Muscle layer of colon (tissue), 2 donors: ENCODE data around the gene INPP5A.
"Not testable (repeated sequence)": the region's sequence is repeated elsewhere in the genome, so short reads cannot be mapped to it uniquely, and the experiment has no call there.

Source experiments
- H3K27ac ChIP-seq: one replicate; pipeline ENCODE4 v1.7.0; 2013; ENCODE audit warnings: low read depth, mild to moderate bottlenecking, low read length, moderate library complexity
- H3K27me3 ChIP-seq, 2 donors: one replicate each; pipeline ENCODE4 v1.7.0; 2013; ENCODE audit warnings: low read length in 2 of 2, mild to moderate bottlenecking in 2 of 2; ENCODE audit not compliant: insufficient read depth in 2 of 2, control insufficient read depth in 1 of 2
- H3K36me3 ChIP-seq: one replicate; pipeline ENCODE4 v1.7.0; 2013; ENCODE audit warnings: mild to moderate bottlenecking, low read length; ENCODE audit not compliant: insufficient read depth
- H3K4me1 ChIP-seq: one replicate; pipeline ENCODE4 v1.7.0; 2013; ENCODE audit warnings: mild to moderate bottlenecking, low read length; ENCODE audit not compliant: insufficient read depth
- H3K4me3 ChIP-seq, 2 donors: one replicate each; pipeline ENCODE4 v1.7.0; 2013; ENCODE audit warnings: low read length in 2 of 2, low read depth in 1 of 2, mild to moderate bottlenecking in 1 of 2, moderate library complexity in 1 of 2
- H3K9ac ChIP-seq: one replicate; pipeline ENCODE4 v1.7.0; 2013; ENCODE audit warnings: low read length
- H3K9me3 ChIP-seq: one replicate; pipeline ENCODE4 v1.7.0; 2013; ENCODE audit warnings: mild to moderate bottlenecking, low read length
- donor health status: abdominal sarcoma.
- donor health status: Adenocarcinoma of cecum.

Gene INPP5A

DNA sequence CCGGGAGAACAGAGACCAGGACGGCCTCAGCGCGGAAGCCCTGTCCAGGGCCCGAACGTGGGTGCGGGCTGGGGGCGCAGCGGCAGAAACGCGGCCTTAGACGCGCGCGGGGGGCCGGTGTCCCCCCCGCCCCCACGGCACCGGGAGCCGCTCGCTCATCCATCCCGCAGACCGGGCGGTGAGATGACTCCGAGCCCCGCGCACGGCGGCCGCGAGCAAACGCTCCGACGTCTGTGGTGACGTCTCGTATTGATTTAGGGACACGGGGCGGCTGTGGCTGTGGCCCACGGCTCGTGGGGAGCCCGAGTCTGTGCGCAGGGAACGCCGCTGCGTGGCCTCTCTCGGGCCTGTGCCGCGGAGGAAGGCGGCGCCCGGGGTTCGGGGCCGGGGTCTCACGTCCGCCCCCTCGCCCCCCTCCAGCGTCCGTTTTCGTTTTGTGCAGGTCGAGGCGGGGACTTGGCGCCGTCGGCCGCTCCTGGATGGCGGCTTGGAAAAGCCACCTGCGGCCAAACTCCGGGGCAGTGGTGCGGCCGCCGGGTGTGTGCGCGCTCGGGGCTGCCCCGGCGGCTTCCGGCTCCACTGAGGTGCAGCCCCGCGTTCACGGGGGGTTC lies 249.4 kb downstream of the INPP5A start:
- H3K27me3 ChIP-seq, result peaks cover 0 to 72% of the 10 kb centered on the region in 2 donors

DNA sequence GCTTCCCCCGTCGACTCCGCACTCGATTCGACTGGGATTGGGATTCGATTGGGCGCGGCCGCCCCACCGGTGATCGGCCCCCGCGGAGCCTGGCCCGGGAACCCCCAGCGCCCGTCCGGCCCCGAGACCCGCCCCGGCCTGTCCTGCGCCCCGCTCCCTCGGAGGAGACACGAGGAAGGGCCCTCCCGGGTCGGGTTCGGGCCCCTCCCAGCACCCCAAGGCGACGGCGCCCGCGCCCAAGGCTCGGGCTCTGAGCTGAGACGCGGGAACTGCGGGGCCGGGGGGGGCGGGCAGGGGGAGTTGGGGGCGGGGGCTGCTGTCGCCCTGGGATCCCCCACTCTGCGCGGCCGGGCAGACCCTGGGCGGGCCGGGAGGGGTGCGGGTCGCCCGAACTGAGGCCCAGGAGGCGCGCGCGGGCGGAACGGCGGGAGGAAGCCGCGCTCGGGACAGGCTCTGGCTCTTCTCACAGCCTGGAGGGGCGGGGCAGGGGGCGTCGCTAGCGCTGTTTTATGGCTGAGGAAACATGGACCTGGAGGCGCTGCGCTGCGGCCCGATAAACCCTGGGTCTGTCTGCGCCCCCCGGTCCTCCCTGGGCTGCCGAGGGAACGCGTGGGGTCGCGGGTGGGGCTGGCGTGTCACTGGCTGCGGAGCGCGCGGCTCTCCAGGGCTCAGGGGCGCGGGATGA lies 250.1 kb downstream of the INPP5A start:
- Histone ChIP-seq H3K27ac (no peak overlapping the region), H3K9me3 (no peaks in the 10 kb centered on the region), H3K4me3 (no peak overlapping the region), H3K27me3 (peaks cover 0 to 72% of the 10 kb centered on the region in 2 donors), H3K36me3 (peaks cover 9% of the 10 kb centered on the region), H3K4me1 (peaks cover 4% of the 10 kb centered on the region), H3K9ac (no peak overlapping the region)

More for the DNA sequence above, 249.4 kb downstream of the INPP5A start:
- Histone ChIP-seq H3K4me1 (peaks cover 4% of the 10 kb centered on the region), H3K4me3 (no peak overlapping the region), H3K9me3 (no peaks in the 10 kb centered on the region), H3K27ac (no peak overlapping the region), H3K36me3 (peaks cover 12% of the 10 kb centered on the region), H3K9ac (no peak overlapping the region)

DNA sequence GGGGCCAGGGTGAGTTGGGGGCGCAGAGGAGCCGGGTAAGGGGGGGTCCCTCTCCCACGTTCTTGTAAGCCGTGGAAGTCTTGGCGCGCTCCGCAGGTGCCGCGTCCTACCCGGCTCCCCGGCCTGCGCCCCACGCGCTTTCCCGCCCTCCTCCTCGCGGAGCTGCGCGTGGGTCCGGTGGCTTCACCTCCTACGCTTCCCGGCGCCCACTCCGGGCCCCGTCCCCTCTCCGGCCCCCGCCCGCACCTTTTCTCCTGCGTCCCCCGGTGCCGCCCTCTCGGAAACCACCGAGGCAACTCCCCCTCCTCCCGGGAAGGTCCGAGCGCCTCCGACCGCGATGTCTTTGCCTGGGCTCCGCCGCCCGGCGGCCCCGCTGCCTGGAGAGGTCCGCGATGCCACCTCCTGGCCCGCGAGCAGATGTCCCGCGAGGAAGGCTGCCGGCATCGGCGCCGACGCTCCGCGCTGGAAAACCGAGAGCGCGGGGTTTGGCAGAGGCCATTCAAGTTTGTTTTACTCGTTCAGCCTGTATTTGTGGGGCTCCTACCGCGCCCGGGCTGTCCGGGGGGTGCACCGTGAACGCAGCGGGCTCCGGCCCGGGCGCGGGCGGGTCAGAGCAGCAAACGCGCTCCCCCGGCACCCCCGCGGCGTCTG lies 250.7 kb downstream of the INPP5A start:
- no peak overlapping the region for H3K9ac ChIP-seq
- H3K27me3 ChIP-seq, result peaks cover 0 to 76% of the 10 kb centered on the region in 2 donors
- H3K27ac ChIP-seq, result no peak overlapping the region
- H3K9me3 ChIP-seq, result no peaks in the 10 kb centered on the region
- no peak overlapping the region for H3K4me3 ChIP-seq
- peaks cover 4% of the 10 kb centered on the region for H3K4me1 ChIP-seq
- peaks cover 3% of the 10 kb centered on the region for H3K36me3 ChIP-seq

DNA sequence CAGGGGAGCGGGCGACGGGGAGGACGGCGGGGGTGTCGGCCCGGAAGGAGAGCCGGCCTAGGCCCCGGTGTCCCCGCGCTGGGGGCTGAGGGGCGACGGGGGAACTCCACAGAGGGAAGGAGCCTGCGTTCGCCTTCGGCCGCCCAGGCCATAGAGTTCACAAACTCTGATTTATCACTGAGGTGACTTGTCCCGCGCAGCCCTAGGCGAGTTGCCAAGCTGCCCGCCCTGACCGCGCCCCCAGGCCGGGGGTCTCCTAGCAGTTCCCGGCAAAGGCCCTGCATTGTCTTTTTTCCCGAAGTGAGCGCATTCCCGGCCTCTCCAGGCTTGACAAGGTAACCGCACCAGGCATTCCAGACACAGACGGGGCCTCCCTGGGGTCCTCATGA lies 251.2 kb downstream of the INPP5A start:
- Histone ChIP-seq H3K9ac (no peak overlapping the region), H3K4me1 (peaks cover 4% of the 10 kb centered on the region), H3K27me3 (peaks cover 0 to 70% of the 10 kb centered on the region in 2 donors), H3K9me3 (no peaks in the 10 kb centered on the region), H3K27ac (no peak overlapping the region), H3K36me3 (no peaks in the 10 kb centered on the region), H3K4me3 (no peak overlapping the region)

DNA sequence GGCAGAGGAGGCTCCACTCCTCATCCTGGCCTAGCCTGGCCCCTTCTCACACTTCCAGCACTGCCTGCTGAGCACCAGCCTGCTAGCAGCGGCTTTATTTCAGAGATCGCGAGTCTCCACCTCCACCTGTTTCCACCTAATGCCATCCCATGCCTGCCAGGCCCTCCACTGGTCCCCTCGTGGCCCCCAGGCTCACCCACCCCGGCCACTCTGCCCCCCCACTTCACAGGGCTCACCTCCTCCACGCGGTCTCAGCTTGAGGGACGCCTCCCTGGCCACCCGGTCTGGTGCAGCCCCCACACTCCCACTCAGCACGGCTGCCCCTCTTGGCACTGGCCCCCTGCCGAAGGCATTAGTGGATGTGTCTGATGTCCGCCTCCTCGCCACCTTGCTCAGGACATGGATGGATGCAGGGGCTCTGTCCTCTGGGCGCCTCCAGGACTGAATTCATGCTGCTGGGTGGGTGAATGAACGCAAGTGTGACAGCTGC lies 252.1 kb downstream of the INPP5A start:
- Histone ChIP-seq H3K9ac (no peak overlapping the region), H3K4me1 (peaks cover 4% of the 10 kb centered on the region), H3K27ac (no peak overlapping the region), H3K9me3 (no peaks in the 10 kb centered on the region), H3K27me3 (peaks cover 0 to 62% of the 10 kb centered on the region in 2 donors), H3K4me3 (no peak overlapping the region), H3K36me3 (no peaks in the 10 kb centered on the region)

DNA sequence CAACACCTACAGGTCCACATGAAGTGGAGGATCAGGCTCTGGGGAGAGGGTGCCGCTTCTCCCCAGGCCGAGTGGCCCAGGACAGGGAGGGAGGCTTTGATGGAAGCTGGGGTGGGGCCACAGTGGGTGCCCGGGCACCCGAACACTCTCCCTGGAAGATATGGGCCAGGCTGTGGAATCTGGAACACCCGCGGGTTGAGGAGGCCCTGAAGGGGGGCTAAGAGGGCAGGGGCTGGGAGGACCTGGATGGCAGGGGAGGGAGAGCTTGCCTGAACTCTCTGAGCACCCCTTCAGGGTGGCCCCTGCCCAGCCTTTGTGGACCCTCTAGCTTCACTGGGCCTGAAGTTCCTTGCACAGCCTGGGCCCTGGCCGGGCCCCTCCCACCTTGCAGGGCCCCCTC lies 252.9 kb downstream of the INPP5A start:
- no peaks in the 10 kb centered on the region for H3K9me3 ChIP-seq
- H3K4me1 ChIP-seq, result peaks cover 4% of the 10 kb centered on the region
- H3K27me3 ChIP-seq, result peaks cover 0 to 56% of the 10 kb centered on the region in 2 donors
- H3K9ac ChIP-seq, result no peak overlapping the region
- no peak overlapping the region for H3K27ac ChIP-seq
- no peak overlapping the region for H3K4me3 ChIP-seq
- no peaks in the 10 kb centered on the region for H3K36me3 ChIP-seq

DNA sequence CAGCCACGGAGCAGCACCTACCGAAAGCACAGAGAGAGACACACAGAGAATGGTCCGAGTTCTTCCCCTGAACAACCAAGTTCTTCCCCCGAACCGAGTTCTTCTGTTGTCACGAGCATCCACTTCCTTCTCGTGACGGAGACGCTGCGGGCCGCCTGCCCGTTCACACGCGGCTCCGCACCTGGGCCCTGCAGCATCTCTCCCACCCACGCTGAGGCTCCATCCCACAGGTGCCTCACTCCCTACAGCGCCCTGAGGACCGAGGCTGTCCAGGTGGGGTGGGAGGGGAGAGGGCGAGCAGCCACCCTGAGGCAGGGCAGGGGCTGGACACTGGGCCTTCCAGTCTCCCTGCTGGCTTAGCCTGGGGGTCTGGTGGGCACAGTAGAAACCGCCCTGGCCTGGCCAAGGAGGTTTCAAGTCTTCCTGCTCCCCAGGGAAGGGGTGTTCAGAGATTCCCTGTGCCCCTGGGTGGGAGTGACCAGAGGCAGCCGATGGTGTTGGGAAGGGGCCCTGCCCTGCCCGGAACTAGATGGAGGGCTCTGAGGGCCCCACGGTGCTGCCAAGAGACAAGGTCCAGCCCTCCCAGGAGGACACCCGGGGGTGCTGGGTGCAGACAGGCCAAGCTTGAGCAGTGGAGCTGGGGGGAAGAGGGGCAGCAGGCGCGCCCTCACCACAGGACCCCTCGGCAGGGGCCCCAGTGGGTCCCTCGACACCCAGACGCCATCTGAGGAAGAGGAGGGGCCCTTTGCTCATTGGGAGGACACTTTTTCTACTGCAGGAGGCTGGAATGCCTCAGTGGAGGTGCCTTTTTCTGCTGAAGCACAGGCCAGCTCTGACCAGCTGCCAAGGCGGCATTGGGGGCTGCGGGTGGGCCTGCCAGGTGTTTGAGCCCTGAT lies 253.6 kb downstream of the INPP5A start:
- Histone ChIP-seq H3K27ac (no peak overlapping the region), H3K4me1 (peaks cover 4% of the 10 kb centered on the region), H3K9me3 (no peaks in the 10 kb centered on the region), H3K4me3 (no peak overlapping the region), H3K36me3 (no peaks in the 10 kb centered on the region), H3K9ac (no peak overlapping the region), H3K27me3 (peaks cover 0 to 56% of the 10 kb centered on the region in 2 donors)

DNA sequence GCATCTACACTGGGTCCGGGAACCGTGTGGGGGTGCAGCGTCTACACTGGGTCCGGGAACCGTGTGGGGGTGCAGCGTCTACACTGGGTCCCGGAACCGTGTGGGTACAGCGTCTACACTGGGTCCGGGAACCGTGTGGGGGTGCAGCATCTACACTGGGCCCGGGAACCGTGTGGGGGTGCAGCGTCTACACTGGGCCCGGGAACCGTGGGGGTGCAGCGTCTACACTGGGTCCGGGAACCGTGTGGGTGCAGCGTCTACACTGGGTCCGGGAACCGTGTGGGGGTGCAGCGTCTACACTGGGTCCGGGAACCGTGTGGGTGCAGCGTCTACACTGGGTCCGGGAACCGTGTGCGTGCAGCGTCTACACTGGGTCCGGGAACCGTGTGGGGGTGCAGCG lies 254.5 kb downstream of the INPP5A start:
- H3K4me1 ChIP-seq, H3K27ac ChIP-seq, H3K4me3 ChIP-seq, H3K9ac ChIP-seq, H3K9me3 ChIP-seq, H3K36me3 ChIP-seq: not testable (repeated sequence)
- peaks cover 0 to 46% of the 10 kb centered on the region in 2 donors for H3K27me3 ChIP-seq

DNA sequence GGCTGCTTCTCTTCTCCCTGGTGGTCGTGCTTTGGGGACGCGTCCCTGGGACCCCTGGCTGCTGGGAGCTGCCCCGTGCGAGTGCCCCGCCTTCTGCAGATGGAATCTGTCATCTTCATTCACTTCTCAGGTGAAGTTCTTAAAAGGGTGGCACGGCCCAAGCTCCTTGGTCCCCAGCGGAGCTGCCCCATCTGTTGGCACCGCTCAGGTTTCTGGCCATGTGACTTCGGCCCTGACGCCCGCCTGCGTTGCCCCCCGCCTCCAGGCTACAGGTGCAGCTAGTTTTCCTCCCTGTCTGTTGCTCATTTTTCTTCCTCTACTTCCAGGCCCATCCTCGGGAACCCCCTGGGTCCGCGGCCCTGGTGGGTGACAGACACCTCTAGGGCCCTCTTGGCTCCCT lies 255.2 kb downstream of the INPP5A start:
- H3K36me3 ChIP-seq, result no peaks in the 10 kb centered on the region
- no peaks in the 10 kb centered on the region for H3K4me1 ChIP-seq
- H3K27me3 ChIP-seq, result peaks cover 0 to 39% of the 10 kb centered on the region in 2 donors
- H3K4me3 ChIP-seq, result no peak overlapping the region
- no peak overlapping the region for H3K27ac ChIP-seq
- no peak overlapping the region for H3K9ac ChIP-seq
- H3K9me3 ChIP-seq, result no peaks in the 10 kb centered on the region

DNA sequence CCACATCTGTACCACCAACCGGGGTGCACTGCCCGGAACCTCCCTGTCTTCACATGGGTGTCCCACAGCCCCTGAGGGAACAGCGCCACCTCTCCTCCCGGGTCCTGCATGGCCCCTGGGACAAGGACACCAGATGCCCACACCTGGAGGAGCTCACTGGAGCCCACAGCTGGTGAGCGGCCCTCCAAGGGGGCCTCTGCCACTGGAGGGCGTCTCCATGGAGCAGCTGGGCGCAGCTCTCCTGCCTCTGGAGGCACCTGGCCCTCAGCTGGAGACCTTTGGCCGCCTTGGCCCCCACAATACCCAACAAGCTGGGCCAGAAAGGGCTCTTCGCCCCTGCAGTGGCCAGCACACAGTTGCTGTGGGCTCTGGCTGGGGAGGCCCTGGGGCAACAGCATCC lies 255.6 kb downstream of the INPP5A start:
- no peak overlapping the region for H3K27ac ChIP-seq
- no peaks in the 10 kb centered on the region for H3K36me3 ChIP-seq
- no peaks in the 10 kb centered on the region for H3K4me1 ChIP-seq
- H3K9me3 ChIP-seq, result no peaks in the 10 kb centered on the region
- H3K27me3 ChIP-seq, result peaks cover 0 to 35% of the 10 kb centered on the region in 2 donors
- no peak overlapping the region for H3K4me3 ChIP-seq
- H3K9ac ChIP-seq, result no peak overlapping the region
